Esophagus squamous epithelium (tissue), 5 donors: ENCODE measurements around the gene LDB2. TPM values are rescaled to one million over a fixed set of nuclear protein-coding genes. Genes with fewer than 3 reads are reported as not detected.
A peak's percentile ranks its signal among the peaks of the same experiment; 100 is the strongest.

Experiments used
- DNase-seq: peaks from one replicate; lab custom pipeline; 2025; lab: John Stamatoyannopoulos, UW
- H3K27ac ChIP-seq, 4 donors: fragments of 200-600 bp; sonication (generic); one replicate each; pipeline ENCODE4 v1.5.1; 2016 to 2019; ENCODE audit warnings: mild to moderate bottlenecking in 1 of 4
- H3K27me3 ChIP-seq, 4 donors: fragments of 200-600 bp; sonication (generic); 1 replicate in 3 of 4; 2 replicates in 1 of 4; pipeline versions ENCODE4 v1.5.1 to v1.6.0; 2017 to 2021; ENCODE audit warnings: antibody characterized with exemption in 1 of 4
- H3K36me3 ChIP-seq, 3 donors: fragments of 200-600 bp; sonication (generic); one replicate each; pipeline ENCODE4 v1.5.1; 2016 to 2019
- H3K4me1 ChIP-seq, 3 donors: fragments of 200-600 bp; sonication (generic); one replicate each; pipeline ENCODE4 v1.5.1; 2017 to 2019
- H3K4me3 ChIP-seq, 4 donors: fragments of 200-600 bp; sonication (generic); 1 replicate in 3 of 4; 2 replicates in 1 of 4; pipeline ENCODE4 v1.5.1; 2016 to 2019; ENCODE audit warnings: mild to moderate bottlenecking in 2 of 4, moderate library complexity in 1 of 4
- H3K9me3 ChIP-seq, 3 donors: fragments of 200-600 bp; sonication (generic); one replicate each; pipeline ENCODE4 v1.5.1; 2016 to 2019
- POLR2A ChIP-seq, 4 donors: fragments of 450-650 bp; IDR thresholded peaks; one replicate each; pipeline ENCODE4 v1.6.1; 2017; ENCODE audit warnings: antibody characterized with exemption in 4 of 4, mild to moderate bottlenecking in 4 of 4, moderate library complexity in 3 of 4
- WGBS, 2 donors: methylation state at CpG; one replicate each; pipeline ENCODE4 v1.1.5; 2018; 5-methylcytosine and 5-hydroxymethylcytosine counted together
- intact Hi-C: fragments of 100-400 bp; cut with DNase I; formaldehyde crosslinking; loops from one replicate; pipeline ENCODE4 v1.15.0; 2022
- total RNA-seq, 4 donors: library from RNA; depleted of rRNA; stranded (reverse); fragments of >200 nt; gene quantifications; one replicate each; pipeline ENCODE4 v1.1.0, GENCODE V29; 2016
- TF ChIP-seq, protein P1 (sequence below), 6 experiments: fragments of 450-650 bp in 4 of 6; fragments of 200-600 bp in 2 of 6; sonication (generic) in 2 of 6; IDR thresholded peaks; one replicate each; pipeline ENCODE4 v1.5.1; 2016 to 2019; ENCODE audit warnings: antibody characterized with exemption in 6 of 6, mild to moderate bottlenecking in 4 of 6, moderate library complexity in 4 of 6
- donor health status: DM: yes; HTN: yes; CAD: no.

The LDB2 gene
- total RNA-seq, 4 donors from 2014 or later, result 3.0 to 16.0 (median 5.9) TPM

DNA sequence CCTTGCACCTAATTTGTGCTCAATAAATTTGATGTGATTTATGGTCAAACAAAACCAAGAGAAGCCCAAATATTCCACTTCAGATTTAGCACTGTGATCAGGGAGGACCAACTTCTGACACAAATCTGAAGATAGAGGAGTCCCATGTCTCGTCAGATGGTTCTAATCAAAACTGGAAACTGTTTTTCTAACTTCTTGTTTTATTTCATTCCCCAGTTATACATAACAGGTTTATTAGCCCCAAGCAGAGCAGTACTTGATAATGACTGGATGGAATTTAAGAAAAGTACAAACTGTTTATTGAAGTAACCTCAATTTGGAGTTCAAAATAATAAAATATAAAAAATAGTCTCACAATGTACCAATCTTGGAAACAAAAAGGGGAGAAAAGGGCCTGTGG, 310.3 kb downstream of the LDB2 start:
- TF ChIP-seq POLR2A (IDR thresholded peaks at IDR 0.05), result no peak
- whole genome bisulfite sequencing, 2 donors, result 87 to 93% methylated on average over 1 of the region's 1 CpG

DNA sequence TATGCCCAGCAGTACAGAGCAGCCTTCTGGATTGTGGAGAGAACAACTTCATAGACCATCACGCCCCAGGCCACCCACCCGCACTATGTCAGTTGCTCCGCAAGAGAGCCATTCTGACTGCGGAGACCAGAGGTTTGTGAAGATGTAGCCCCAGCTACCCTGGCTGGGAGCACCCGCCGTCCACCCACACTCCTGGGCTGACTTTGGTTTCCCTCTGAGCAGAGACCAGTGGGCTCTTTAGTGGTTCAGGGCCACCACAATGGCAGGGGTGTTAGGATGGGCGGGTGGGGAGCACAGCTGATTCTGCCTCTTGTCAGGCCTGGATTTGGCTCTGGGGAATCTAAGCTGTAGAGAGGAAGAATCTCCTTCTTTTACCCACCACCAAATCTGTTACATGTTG, 313.4 kb downstream of the LDB2 start:
- WGBS, 2 donors, result 81 to 89% methylated on average over 5 of the region's 7 CpGs
- intact Hi-C loops, result no loop called here
- TF ChIP-seq, protein P1, sequence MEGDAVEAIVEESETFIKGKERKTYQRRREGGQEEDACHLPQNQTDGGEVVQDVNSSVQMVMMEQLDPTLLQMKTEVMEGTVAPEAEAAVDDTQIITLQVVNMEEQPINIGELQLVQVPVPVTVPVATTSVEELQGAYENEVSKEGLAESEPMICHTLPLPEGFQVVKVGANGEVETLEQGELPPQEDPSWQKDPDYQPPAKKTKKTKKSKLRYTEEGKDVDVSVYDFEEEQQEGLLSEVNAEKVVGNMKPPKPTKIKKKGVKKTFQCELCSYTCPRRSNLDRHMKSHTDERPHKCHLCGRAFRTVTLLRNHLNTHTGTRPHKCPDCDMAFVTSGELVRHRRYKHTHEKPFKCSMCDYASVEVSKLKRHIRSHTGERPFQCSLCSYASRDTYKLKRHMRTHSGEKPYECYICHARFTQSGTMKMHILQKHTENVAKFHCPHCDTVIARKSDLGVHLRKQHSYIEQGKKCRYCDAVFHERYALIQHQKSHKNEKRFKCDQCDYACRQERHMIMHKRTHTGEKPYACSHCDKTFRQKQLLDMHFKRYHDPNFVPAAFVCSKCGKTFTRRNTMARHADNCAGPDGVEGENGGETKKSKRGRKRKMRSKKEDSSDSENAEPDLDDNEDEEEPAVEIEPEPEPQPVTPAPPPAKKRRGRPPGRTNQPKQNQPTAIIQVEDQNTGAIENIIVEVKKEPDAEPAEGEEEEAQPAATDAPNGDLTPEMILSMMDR (IDR thresholded peaks at IDR 0.05), result no peak
- TF ChIP-seq POLR2A (IDR thresholded peaks at IDR 0.05), result no peak
- peaks cover 0 to 3% (median 0%) of the 10 kb centered on the region in 3 donors for H3K4me1 ChIP-seq
- H3K9me3 ChIP-seq, result no peaks in the 10 kb centered on the region
- DNase-seq, result no peak
- peaks cover 0 to 3% (median 0%) of the 10 kb centered on the region in 4 donors for H3K27me3 ChIP-seq
- H3K36me3 ChIP-seq, result no peaks in the 10 kb centered on the region
- no peak overlapping the region for H3K27ac ChIP-seq
- H3K4me3 ChIP-seq, result no peak overlapping the region

More for the DNA sequence above, 310.3 kb downstream of the LDB2 start:
- H3K27me3 ChIP-seq, result peaks cover 0 to 3% (median 0%) of the 10 kb centered on the region in 4 donors
- H3K36me3 ChIP-seq, result no peaks in the 10 kb centered on the region
- no peak overlapping the region for H3K27ac ChIP-seq
- intact Hi-C loops, result no loop called here
- no peak for DNase-seq
- peaks cover 0 to 11% (median 0%) of the 10 kb centered on the region in 3 donors for H3K4me1 ChIP-seq
- no peaks in the 10 kb centered on the region for H3K9me3 ChIP-seq
- H3K4me3 ChIP-seq, result no peak overlapping the region

DNA sequence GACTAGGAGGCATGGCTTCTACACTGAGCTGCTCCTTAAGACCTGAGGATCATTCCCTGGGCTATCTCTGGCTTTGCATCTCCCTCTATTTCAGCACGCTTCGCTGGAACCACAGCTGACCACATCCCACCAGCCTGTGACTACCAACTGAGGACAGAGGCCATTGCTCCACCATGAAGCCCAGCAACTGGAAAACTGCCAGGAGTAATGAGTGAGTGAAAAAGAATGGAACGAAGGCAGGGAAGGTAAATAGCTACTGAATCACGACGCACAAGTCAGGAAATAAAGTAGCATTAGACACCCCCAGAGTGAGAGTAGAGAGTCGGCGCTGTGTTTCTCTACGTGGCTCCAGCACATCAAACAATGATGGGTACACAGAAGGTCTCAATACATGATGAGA, 314.7 kb downstream of the LDB2 start:
- no peaks in the 10 kb centered on the region for H3K36me3 ChIP-seq
- no peak overlapping the region for H3K27ac ChIP-seq
- intact Hi-C loops, result no loop called here
- TF ChIP-seq, protein P1 (IDR thresholded peaks at IDR 0.05), result no peak
- no peak for TF ChIP-seq POLR2A (IDR thresholded peaks at IDR 0.05)
- WGBS, 2 donors, result 69 to 92% methylated on average over 6 to 8 of the region's 8 CpGs
- peaks cover 0 to 3% (median 0%) of the 10 kb centered on the region in 4 donors for H3K27me3 ChIP-seq
- H3K9me3 ChIP-seq, result no peaks in the 10 kb centered on the region
- peaks cover 0 to 3% (median 0%) of the 10 kb centered on the region in 3 donors for H3K4me1 ChIP-seq
- DNase-seq, result no peak
- no peak overlapping the region for H3K4me3 ChIP-seq

DNA sequence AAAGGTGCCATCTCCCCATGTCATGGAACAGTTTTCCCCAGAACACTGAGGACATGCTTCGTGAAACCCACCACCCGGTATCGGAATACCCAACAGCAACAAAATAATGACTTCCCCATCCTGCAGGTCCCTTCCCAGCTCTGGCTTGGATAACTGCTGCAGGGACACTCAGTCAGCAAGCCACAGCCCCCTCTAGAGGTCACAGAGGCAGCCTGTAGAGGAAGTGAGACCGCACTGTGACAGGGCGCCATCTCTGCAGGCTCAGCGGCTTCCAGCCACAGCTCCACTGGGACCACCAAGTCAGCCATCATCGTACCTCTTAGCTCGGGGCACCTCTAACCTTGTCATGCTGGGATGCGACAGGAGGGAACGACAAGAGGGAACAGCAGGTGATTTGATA, 315.9 kb downstream of the LDB2 start:
- H3K36me3 ChIP-seq, result no peaks in the 10 kb centered on the region
- H3K4me3 ChIP-seq, result no peak overlapping the region
- intact Hi-C loops, result no loop called here
- H3K4me1 ChIP-seq, result peaks cover 0 to 3% (median 0%) of the 10 kb centered on the region in 3 donors
- H3K9me3 ChIP-seq, result no peaks in the 10 kb centered on the region
- 88 to 100% methylated on average over 4 to 8 of the region's 10 CpGs for WGBS, 2 donors
- DNase-seq, result no peak
- no peak overlapping the region for H3K27ac ChIP-seq
- no peak for TF ChIP-seq POLR2A (IDR thresholded peaks at IDR 0.05)
- TF ChIP-seq, protein P1 (IDR thresholded peaks at IDR 0.05), result peak in 1 of 6 experiments; percentile 31
- peaks cover 0 to 3% (median 0%) of the 10 kb centered on the region in 4 donors for H3K27me3 ChIP-seq

DNA sequence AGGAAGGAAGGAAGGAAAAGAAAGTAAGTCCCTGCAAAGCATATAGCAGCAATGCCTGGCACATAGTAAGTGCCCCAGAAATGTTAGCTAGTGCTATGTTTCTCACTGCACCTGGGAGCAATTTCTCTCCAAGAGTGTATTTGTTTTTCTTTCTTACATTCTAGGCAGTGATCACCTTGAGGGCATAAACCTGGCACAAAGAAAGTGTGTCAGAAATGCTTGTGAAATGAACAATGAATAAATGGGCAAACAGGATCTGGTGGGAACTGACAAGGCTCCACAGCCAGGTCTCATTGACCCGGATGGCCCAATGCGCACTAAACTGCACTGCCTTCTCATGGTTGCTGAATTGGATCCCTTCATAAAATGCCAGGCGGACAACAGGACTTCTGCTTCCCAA, 316.4 kb downstream of the LDB2 start:
- no peaks in the 10 kb centered on the region for H3K36me3 ChIP-seq
- no peaks in the 10 kb centered on the region for H3K9me3 ChIP-seq
- peaks cover 0 to 3% (median 0%) of the 10 kb centered on the region in 4 donors for H3K27me3 ChIP-seq
- TF ChIP-seq POLR2A (IDR thresholded peaks at IDR 0.05), result no peak
- TF ChIP-seq, protein P1 (IDR thresholded peaks at IDR 0.05), result no peak
- H3K4me1 ChIP-seq, result peaks cover 0 to 3% (median 0%) of the 10 kb centered on the region in 3 donors
- no peak for DNase-seq
- intact Hi-C loops, result no loop called here
- no peak overlapping the region for H3K4me3 ChIP-seq
- H3K27ac ChIP-seq, result no peak overlapping the region
- WGBS, 2 donors, result 64 to 72% methylated on average over 3 of the region's 3 CpGs
